ENCODE data around the gene OR13C9. TPM values are rescaled to one million over a fixed set of nuclear protein-coding genes. Genes with fewer than 3 reads are reported as not detected.

OR13C9 gene
- total RNA-seq, 1 donor from 2014 or later, result not detected

GRCh38 chr9:104589626-104590025 is 28.4 kb downstream of the OR13C9 start:
- peak overlapping the region; percentile 37 for H3K4me3 Mint-ChIP-seq (ENCODE audit: unreplicated experiment)
- peaks cover 4% of the 10 kb centered on the region for H3K36me3 Mint-ChIP-seq (ENCODE audit: unreplicated experiment)
- no peak for DNase-seq
- peaks cover 10% of the 10 kb centered on the region for H3K9me3 Mint-ChIP-seq (ENCODE audit: unreplicated experiment)
- peaks cover 6% of the 10 kb centered on the region for H3K27me3 Mint-ChIP-seq (ENCODE audit: unreplicated experiment)
- H3K4me1 Mint-ChIP-seq (ENCODE audit: low read depth, unreplicated experiment), result peaks cover 14% of the 10 kb centered on the region
- H3K27ac Mint-ChIP-seq (ENCODE audit: unreplicated experiment), result peak overlapping the region; percentile 82
- TF ChIP-seq, protein P1, sequence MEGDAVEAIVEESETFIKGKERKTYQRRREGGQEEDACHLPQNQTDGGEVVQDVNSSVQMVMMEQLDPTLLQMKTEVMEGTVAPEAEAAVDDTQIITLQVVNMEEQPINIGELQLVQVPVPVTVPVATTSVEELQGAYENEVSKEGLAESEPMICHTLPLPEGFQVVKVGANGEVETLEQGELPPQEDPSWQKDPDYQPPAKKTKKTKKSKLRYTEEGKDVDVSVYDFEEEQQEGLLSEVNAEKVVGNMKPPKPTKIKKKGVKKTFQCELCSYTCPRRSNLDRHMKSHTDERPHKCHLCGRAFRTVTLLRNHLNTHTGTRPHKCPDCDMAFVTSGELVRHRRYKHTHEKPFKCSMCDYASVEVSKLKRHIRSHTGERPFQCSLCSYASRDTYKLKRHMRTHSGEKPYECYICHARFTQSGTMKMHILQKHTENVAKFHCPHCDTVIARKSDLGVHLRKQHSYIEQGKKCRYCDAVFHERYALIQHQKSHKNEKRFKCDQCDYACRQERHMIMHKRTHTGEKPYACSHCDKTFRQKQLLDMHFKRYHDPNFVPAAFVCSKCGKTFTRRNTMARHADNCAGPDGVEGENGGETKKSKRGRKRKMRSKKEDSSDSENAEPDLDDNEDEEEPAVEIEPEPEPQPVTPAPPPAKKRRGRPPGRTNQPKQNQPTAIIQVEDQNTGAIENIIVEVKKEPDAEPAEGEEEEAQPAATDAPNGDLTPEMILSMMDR (IDR thresholded peaks at IDR 0.05; ENCODE audit: partially characterized antibody, unreplicated experiment), result no peak

DNA sequence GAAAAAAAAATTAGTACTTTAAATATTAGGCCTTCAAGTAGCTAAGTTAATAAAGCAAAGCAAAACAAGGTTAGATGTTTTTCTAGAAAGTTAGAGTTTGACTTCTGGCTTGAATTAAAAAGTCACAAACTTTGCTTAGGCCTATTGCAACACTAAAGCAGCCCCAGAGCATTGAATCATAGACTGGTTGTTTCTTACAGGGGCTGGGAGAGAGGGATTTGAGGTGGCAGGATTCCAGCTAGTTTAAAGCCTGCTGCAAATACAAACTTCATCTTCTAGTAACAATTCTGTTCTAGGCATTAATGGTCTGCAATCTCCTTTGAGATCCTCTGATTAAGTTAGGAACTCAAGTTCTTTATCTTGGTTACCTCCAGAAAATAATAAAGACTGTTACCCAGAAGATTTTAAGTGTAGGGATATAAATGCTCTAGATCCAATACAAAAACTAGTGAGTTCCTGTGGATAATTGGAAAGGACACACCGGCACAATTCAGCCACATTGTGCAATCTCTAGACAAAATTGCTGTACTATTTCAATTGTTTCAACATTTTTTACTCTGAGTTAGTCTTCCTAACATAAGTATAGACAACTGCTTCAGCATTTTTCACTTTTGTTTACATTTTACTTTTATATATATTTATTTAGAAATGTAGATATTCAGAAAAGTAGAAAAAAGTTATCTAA is 31.4 kb downstream of the OR13C9 start:
- no peaks in the 10 kb centered on the region for H3K36me3 Mint-ChIP-seq (ENCODE audit: unreplicated experiment)
- TF ChIP-seq, protein P1 (IDR thresholded peaks at IDR 0.05; ENCODE audit: partially characterized antibody, unreplicated experiment), result no peak
- peaks cover 7% of the 10 kb centered on the region for H3K9me3 Mint-ChIP-seq (ENCODE audit: unreplicated experiment)
- H3K4me1 Mint-ChIP-seq (ENCODE audit: low read depth, unreplicated experiment), result peaks cover 14% of the 10 kb centered on the region
- H3K27me3 Mint-ChIP-seq (ENCODE audit: unreplicated experiment), result peaks cover 6% of the 10 kb centered on the region
- DNase-seq, result no peak
- no peak overlapping the region for H3K4me3 Mint-ChIP-seq (ENCODE audit: unreplicated experiment)
- no peak overlapping the region for H3K27ac Mint-ChIP-seq (ENCODE audit: unreplicated experiment)

DNA sequence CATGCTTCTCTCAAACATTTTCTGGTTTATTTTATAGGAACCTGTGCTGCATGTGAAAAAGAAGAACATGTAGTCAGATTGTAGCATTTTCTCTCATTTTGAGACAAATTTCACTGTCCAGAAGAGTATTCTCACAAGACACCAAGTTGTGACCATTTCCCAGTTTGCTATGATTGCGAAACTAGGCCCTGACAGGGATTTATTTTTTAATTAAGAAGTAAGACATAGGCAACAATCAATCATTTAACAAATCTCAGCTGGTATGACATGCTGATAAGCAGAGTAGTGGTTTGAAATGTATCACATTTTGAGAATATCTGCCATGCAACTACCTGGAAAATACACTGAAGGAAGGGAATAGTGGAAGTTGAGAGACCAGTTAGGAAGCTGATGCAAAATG is 37.4 kb downstream of the OR13C9 start:
- no peaks in the 10 kb centered on the region for H3K4me1 Mint-ChIP-seq (ENCODE audit: low read depth, unreplicated experiment)
- H3K9me3 Mint-ChIP-seq (ENCODE audit: unreplicated experiment), result no peaks in the 10 kb centered on the region
- no peaks in the 10 kb centered on the region for H3K36me3 Mint-ChIP-seq (ENCODE audit: unreplicated experiment)
- peaks cover 2% of the 10 kb centered on the region for H3K27me3 Mint-ChIP-seq (ENCODE audit: unreplicated experiment)
- no peak for DNase-seq
- TF ChIP-seq, protein P1 (IDR thresholded peaks at IDR 0.05; ENCODE audit: partially characterized antibody, unreplicated experiment), result no peak
- no peak overlapping the region for H3K27ac Mint-ChIP-seq (ENCODE audit: unreplicated experiment)
- H3K4me3 Mint-ChIP-seq (ENCODE audit: unreplicated experiment), result no peak overlapping the region

- no peak overlapping the region for H3K27ac Mint-ChIP-seq (ENCODE audit: unreplicated experiment)
- H3K27me3 Mint-ChIP-seq (ENCODE audit: unreplicated experiment), result peaks cover 2% of the 10 kb centered on the region
- TF ChIP-seq, protein P1 (IDR thresholded peaks at IDR 0.05; ENCODE audit: partially characterized antibody, unreplicated experiment), result no peak
These were observed 40.7 kb downstream of the OR13C9 start for GRCh38 chr9:104577263-104577662.

GRCh38 chr9:104575456-104575855 is 42.5 kb downstream of the OR13C9 start:
- H3K4me3 Mint-ChIP-seq (ENCODE audit: unreplicated experiment), result no peak overlapping the region
- H3K9me3 Mint-ChIP-seq (ENCODE audit: unreplicated experiment), result peaks cover 2% of the 10 kb centered on the region
- TF ChIP-seq, protein P1 (IDR thresholded peaks at IDR 0.05; ENCODE audit: partially characterized antibody, unreplicated experiment), result no peak
- peak overlapping the region; percentile 87 for H3K27ac Mint-ChIP-seq (ENCODE audit: unreplicated experiment)
- DNase-seq, result no peak
- H3K27me3 Mint-ChIP-seq (ENCODE audit: unreplicated experiment), result peaks cover 2% of the 10 kb centered on the region
- H3K4me1 Mint-ChIP-seq (ENCODE audit: low read depth, unreplicated experiment), result no peaks in the 10 kb centered on the region
- no peaks in the 10 kb centered on the region for H3K36me3 Mint-ChIP-seq (ENCODE audit: unreplicated experiment)

More at GRCh38 chr9:104577263-104577662, 40.7 kb downstream of the OR13C9 start:
- H3K9me3 Mint-ChIP-seq (ENCODE audit: unreplicated experiment), result peaks cover 2% of the 10 kb centered on the region
- no peaks in the 10 kb centered on the region for H3K4me1 Mint-ChIP-seq (ENCODE audit: low read depth, unreplicated experiment)
- no peak for DNase-seq
- no peaks in the 10 kb centered on the region for H3K36me3 Mint-ChIP-seq (ENCODE audit: unreplicated experiment)
- H3K4me3 Mint-ChIP-seq (ENCODE audit: unreplicated experiment), result no peak overlapping the region

All from glutamatergic neuron (in vitro differentiated cells).